GM23248 (cell line): Measurements from ENCODE around the gene CASZ1. TPM values are rescaled to one million over a fixed set of nuclear protein-coding genes. Genes with fewer than 3 reads are reported as not detected.

Experiments used
- DNase-seq: peaks from one replicate; pipeline ENCODE4 v3.0.0-alpha.2; 2015
- H2AFZ ChIP-seq: fragments of 200-600 bp; sonication (generic); 2 replicates; pipeline ENCODE4 v1.6.1; 2016; ENCODE audit warnings: antibody characterized with exemption
- H3F3A ChIP-seq: fragments of 200-600 bp; sonication (generic); 2 replicates; pipeline ENCODE4 v1.6.1; 2016; ENCODE audit warnings: mild to moderate bottlenecking, antibody characterized with exemption, mixed run types; ENCODE audit not compliant: insufficient read depth
- H3K27ac ChIP-seq: fragments of 200-600 bp; sonication (generic); 2 replicates; pipeline ENCODE4 v1.5.1; 2016; ENCODE audit warnings: mild to moderate bottlenecking
- H3K27me3 ChIP-seq: fragments of 200-600 bp; sonication (generic); replicated peaks from 2 replicates; pipeline ENCODE4 v1.6.1; 2016; ENCODE audit warnings: mild to moderate bottlenecking; ENCODE audit not compliant: insufficient read depth
- H3K36me3 ChIP-seq: fragments of 200-600 bp; sonication (generic); 2 replicates; pipeline ENCODE4 v1.6.1; 2016; ENCODE audit warnings: low read depth, mild to moderate bottlenecking
- H3K4me1 ChIP-seq: fragments of 200-600 bp; sonication (generic); 2 replicates; pipeline ENCODE4 v1.6.1; 2016; ENCODE audit warnings: mild to moderate bottlenecking; ENCODE audit not compliant: insufficient read depth
- H3K4me2 ChIP-seq: fragments of 200-600 bp; sonication (generic); one replicate; pipeline ENCODE4 v1.6.1; 2016; ENCODE audit warnings: mild to moderate bottlenecking; ENCODE audit not compliant: unreplicated experiment
- H3K4me3 ChIP-seq: fragments of 200-600 bp; sonication (generic); 2 replicates; pipeline ENCODE4 v1.5.1; 2016; ENCODE audit warnings: mild to moderate bottlenecking
- H3K79me2 ChIP-seq: fragments of 200-600 bp; sonication (generic); 2 replicates; pipeline ENCODE4 v1.6.1; 2016; ENCODE audit warnings: mild to moderate bottlenecking; ENCODE audit not compliant: insufficient read depth
- H3K9ac ChIP-seq: fragments of 200-600 bp; sonication (generic); 2 replicates; pipeline ENCODE4 v1.6.1; 2016; ENCODE audit warnings: mild to moderate bottlenecking
- H3K9me2 ChIP-seq: fragments of 200-600 bp; sonication (generic); 2 replicates; pipeline ENCODE4 v1.6.1; 2016; ENCODE audit warnings: mixed run types, mild to moderate bottlenecking, moderate library complexity; ENCODE audit not compliant: insufficient read depth
- H3K9me3 ChIP-seq: fragments of 200-600 bp; sonication (generic); one replicate; pipeline ENCODE4 v1.6.1; 2017; ENCODE audit warnings: low read depth
- H4K20me1 ChIP-seq: fragments of 200-600 bp; sonication (generic); 2 replicates; pipeline ENCODE4 v1.6.0; 2016; ENCODE audit not compliant: insufficient read depth
- EZH2 ChIP-seq: fragments of 200-600 bp; sonication (generic); IDR thresholded peaks from 2 replicates; pipeline ENCODE4 v1.6.1; 2018; ENCODE audit warnings: antibody characterized with exemption, mild to moderate bottlenecking; ENCODE audit not compliant: insufficient read depth, poor library complexity, severe bottlenecking
- EZH2phosphoT487 ChIP-seq: fragments of 200-600 bp; sonication (generic); IDR thresholded peaks from 2 replicates; pipeline ENCODE4 v1.6.1; 2018; ENCODE audit warnings: antibody characterized with exemption, moderate library complexity, mild to moderate bottlenecking, low read depth; ENCODE audit not compliant: insufficient read depth
- WGBS, 2 experiments: methylation state at CpG; one replicate each; pipeline ENCODE4 v1.1.6; 2015 to 2017; ENCODE audit warnings: low lambda C conversion rate in 2 of 2, low coverage in 1 of 2; ENCODE audit errors: missing lambda C conversion rate in 2 of 2; 5-methylcytosine and 5-hydroxymethylcytosine counted together
- in situ Hi-C: fragments of 300-500 bp; cut with MboI; formaldehyde crosslinking; loops from 2 replicates; pipeline ENCODE4 v1.15.0; 2020
- polyA plus RNA-seq: library from polyadenylated mRNA; unstranded; fragments of >200 nt; fragmentation: Nextera tagmentation; extraction: Ambion mirVana; gene quantifications from 2 replicates; pipeline ENCODE4 v1.2.1, GENCODE V29; 2016
- total RNA-seq: library from RNA; depleted of rRNA; stranded (reverse); fragments of >200 nt; shearing (Covaris generic); gene quantifications from 2 replicates; pipeline ENCODE4 v1.2.3, GENCODE V29; 2014

Gene CASZ1
- total and polyA plus RNA-seq, 2 experiments from 2014 or later = 0.11 to 0.54 TPM

- Histone ChIP-seq H3K27me3 (no peaks in the 10 kb centered on the region), H3F3A (no peaks in the 10 kb centered on the region), H3K9ac (no peak overlapping the region), H3K27ac (no peak overlapping the region), H3K4me3 (no peak overlapping the region), H3K4me2 (no peak overlapping the region), H3K4me1 (no peaks in the 10 kb centered on the region), H3K79me2 (no peaks in the 10 kb centered on the region), H2AFZ (no peak overlapping the region), H3K36me3 (no peaks in the 10 kb centered on the region), H3K9me2 (no peaks in the 10 kb centered on the region), H4K20me1 (no peaks in the 10 kb centered on the region), H3K9me3 (no peaks in the 10 kb centered on the region)
- TF ChIP-seq EZH2phosphoT487 = no peak
- TF ChIP-seq EZH2 = no peak
- in situ Hi-C loops = no loop called here
- no peak for DNase-seq
- 83 to 87% methylated on average over 11 to 13 of the region's 13 CpGs for WGBS, 2 experiments
Observed at GRCh38 chr1:10705953-10706352, 90.5 kb downstream of the CASZ1 start.

- Histone ChIP-seq H3K36me3 (no peaks in the 10 kb centered on the region), H4K20me1 (no peaks in the 10 kb centered on the region), H3K9ac (no peak overlapping the region), H3K9me3 (no peaks in the 10 kb centered on the region), H3K9me2 (no peaks in the 10 kb centered on the region), H3F3A (no peaks in the 10 kb centered on the region), H3K27me3 (peaks cover under 1% of the 10 kb centered on the region; the same call in 1 of the 2 replicates), H3K4me3 (no peak overlapping the region), H2AFZ (no peak overlapping the region), H3K4me1 (no peaks in the 10 kb centered on the region), H3K79me2 (no peaks in the 10 kb centered on the region), H3K4me2 (no peak overlapping the region), H3K27ac (no peak overlapping the region)
- no peak for TF ChIP-seq EZH2
- TF ChIP-seq EZH2phosphoT487 = no peak
- WGBS, 2 experiments = 74 to 92% methylated on average over 17 to 44 of the region's 44 CpGs
- in situ Hi-C loops = no loop called here
- no peak for DNase-seq
Observed at GRCh38 chr1:10704368-10704882, 92.0 kb downstream of the CASZ1 start.

GRCh38 chr1:10703702-10704101 lies 92.7 kb downstream of the CASZ1 start:
- Histone ChIP-seq H3K9ac (no peak overlapping the region), H3K27me3 (peaks cover 5% of the 10 kb centered on the region), H3K4me2 (no peak overlapping the region), H3F3A (no peaks in the 10 kb centered on the region), H2AFZ (no peak overlapping the region), H3K4me3 (no peak overlapping the region), H3K79me2 (no peaks in the 10 kb centered on the region), H4K20me1 (no peaks in the 10 kb centered on the region), H3K9me3 (no peaks in the 10 kb centered on the region), H3K36me3 (no peaks in the 10 kb centered on the region), H3K27ac (no peak overlapping the region), H3K4me1 (no peaks in the 10 kb centered on the region), H3K9me2 (no peaks in the 10 kb centered on the region)
- WGBS, 2 experiments = 89 to 91% methylated on average over 8 of the region's 8 CpGs
- no peak for DNase-seq
- TF ChIP-seq EZH2phosphoT487 = no peak
- in situ Hi-C loops = no loop called here

GRCh38 chr1:10701145-10701544 lies 95.3 kb downstream of the CASZ1 start:
- no peaks in the 10 kb centered on the region for H3K4me1 ChIP-seq
- no peak for DNase-seq
- no peaks in the 10 kb centered on the region for H3K9me3 ChIP-seq
- no peaks in the 10 kb centered on the region for H3K79me2 ChIP-seq
- no peak overlapping the region for H2AFZ ChIP-seq
- no peaks in the 10 kb centered on the region for H3K9me2 ChIP-seq
- no peak overlapping the region for H3K27ac ChIP-seq
- H3K4me2 ChIP-seq = no peak overlapping the region
- H3K27me3 ChIP-seq = peaks cover 11% of the 10 kb centered on the region
- 75 to 80% methylated on average over 14 of the region's 14 CpGs for WGBS, 2 experiments
- in situ Hi-C loops = no loop called here
- no peaks in the 10 kb centered on the region for H3K36me3 ChIP-seq
- no peak overlapping the region for H3K9ac ChIP-seq
- no peaks in the 10 kb centered on the region for H4K20me1 ChIP-seq
- no peak overlapping the region for H3K4me3 ChIP-seq
- H3F3A ChIP-seq = no peaks in the 10 kb centered on the region
- TF ChIP-seq EZH2phosphoT487 (no peak), EZH2 (no peak)

GRCh38 chr1:10699470-10699835 lies 97.0 kb downstream of the CASZ1 start:
- in situ Hi-C loops = no loop called here

More at GRCh38 chr1:10699470-10699835, 97.0 kb downstream of the CASZ1 start:
- H3K4me2 ChIP-seq = no peak overlapping the region
- no peaks in the 10 kb centered on the region for H3K79me2 ChIP-seq
- no peaks in the 10 kb centered on the region for H3K36me3 ChIP-seq
- no peaks in the 10 kb centered on the region for H4K20me1 ChIP-seq
- H3K4me1 ChIP-seq = no peaks in the 10 kb centered on the region
- H3K9me2 ChIP-seq = no peaks in the 10 kb centered on the region
- H3K27ac ChIP-seq = no peak overlapping the region
- H3K9ac ChIP-seq = no peak overlapping the region
- H3K9me3 ChIP-seq = no peaks in the 10 kb centered on the region
- 73 to 76% methylated on average over 7 of the region's 7 CpGs for WGBS, 2 experiments
- no peak for DNase-seq
- H2AFZ ChIP-seq = no peak overlapping the region
- H3K4me3 ChIP-seq = no peak overlapping the region
- H3K27me3 ChIP-seq = peaks cover 11% of the 10 kb centered on the region
- H3F3A ChIP-seq = no peaks in the 10 kb centered on the region
- no peak for TF ChIP-seq EZH2phosphoT487
